Dedifferentiated amniotic fluid mesenchymal stem cell (primary cell): Measurements from ENCODE around the gene ATP2C1.
"Not testable (repeated sequence)": the region's sequence is repeated elsewhere in the genome, so short reads cannot be mapped to it uniquely, and the experiment has no call there.

ENCODE experiments used
- DNase-seq: peaks from one replicate; pipeline ENCODE4 v3.0.0-alpha.2; 2016; ENCODE audit errors: extremely low spot score

The ATP2C1 gene, protein sequence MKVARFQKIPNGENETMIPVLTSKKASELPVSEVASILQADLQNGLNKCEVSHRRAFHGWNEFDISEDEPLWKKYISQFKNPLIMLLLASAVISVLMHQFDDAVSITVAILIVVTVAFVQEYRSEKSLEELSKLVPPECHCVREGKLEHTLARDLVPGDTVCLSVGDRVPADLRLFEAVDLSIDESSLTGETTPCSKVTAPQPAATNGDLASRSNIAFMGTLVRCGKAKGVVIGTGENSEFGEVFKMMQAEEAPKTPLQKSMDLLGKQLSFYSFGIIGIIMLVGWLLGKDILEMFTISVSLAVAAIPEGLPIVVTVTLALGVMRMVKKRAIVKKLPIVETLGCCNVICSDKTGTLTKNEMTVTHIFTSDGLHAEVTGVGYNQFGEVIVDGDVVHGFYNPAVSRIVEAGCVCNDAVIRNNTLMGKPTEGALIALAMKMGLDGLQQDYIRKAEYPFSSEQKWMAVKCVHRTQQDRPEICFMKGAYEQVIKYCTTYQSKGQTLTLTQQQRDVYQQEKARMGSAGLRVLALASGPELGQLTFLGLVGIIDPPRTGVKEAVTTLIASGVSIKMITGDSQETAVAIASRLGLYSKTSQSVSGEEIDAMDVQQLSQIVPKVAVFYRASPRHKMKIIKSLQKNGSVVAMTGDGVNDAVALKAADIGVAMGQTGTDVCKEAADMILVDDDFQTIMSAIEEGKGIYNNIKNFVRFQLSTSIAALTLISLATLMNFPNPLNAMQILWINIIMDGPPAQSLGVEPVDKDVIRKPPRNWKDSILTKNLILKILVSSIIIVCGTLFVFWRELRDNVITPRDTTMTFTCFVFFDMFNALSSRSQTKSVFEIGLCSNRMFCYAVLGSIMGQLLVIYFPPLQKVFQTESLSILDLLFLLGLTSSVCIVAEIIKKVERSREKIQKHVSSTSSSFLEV

GRCh38 chr3:130893376-130894129 lies at the start of gene ATP2C1:
ATP2C1 (plus strand) TSS chr3:130894084; CDS start chr3:130894770, 686 bp downstream.
- DNase-seq: peak; percentile 95

DNA sequence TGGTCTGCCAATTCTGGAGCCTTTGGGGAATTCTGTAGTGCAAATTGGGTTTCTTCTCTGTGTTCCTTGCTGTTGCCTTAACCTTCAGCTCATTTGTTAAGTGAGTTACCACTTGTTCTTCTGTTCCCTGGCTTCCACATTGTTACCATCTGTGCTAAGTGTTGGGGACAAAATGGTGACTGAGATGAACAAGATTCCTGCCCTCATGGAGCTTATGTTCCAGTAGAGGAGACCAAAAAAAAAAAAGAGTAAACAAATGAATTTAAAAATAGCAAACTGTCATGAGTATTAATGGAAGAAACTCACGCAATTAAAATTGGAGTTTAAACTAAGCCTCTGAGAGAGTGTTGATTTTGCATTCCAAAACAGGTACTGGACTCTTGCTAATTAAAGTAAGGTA lies 49.4 kb upstream of the ATP2C1 start:
- DNase-seq: no peak

GRCh38 chr3:130846181-130846580 lies 47.7 kb upstream of the ATP2C1 start:
- no peak for DNase-seq

GRCh38 chr3:130849091-130849552 lies 44.8 kb upstream of the ATP2C1 start:
- no peak for DNase-seq

DNA sequence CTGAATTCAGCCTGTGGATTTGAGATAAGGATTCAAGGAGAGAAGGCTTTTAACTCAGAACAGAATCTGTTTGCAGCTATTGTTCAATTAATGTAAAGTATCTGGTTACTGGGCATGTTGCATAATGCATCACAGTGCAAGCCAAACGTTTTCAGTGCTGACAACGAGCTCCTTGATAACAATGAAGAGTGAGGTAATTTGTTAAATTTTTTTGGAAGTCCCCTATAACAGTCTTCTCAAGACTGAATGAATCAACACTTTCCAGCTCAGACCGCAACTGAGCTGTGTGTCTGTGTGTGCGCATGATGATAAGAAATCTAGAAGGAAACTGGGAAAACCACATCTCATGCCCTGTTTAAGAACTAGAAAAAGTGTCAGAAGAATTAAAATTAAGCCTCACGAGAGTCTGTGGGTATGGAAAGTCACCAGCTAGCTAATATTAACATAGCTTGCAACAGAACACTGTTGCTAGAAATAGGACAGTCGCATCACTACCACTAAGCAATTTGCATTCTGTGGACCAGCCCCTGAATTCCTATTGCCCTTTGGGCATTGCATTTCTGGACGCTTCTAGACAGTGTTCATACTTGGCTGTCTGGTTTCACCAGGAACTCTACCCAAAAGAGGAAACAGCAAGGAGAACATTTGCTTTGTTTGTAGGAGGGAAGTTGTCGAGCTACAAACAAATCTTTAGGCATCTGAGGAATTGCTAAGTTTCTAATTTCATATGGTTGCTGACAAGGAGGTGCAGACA lies 43.7 kb upstream of the ATP2C1 start:
- DNase-seq: peak; percentile 16

DNA sequence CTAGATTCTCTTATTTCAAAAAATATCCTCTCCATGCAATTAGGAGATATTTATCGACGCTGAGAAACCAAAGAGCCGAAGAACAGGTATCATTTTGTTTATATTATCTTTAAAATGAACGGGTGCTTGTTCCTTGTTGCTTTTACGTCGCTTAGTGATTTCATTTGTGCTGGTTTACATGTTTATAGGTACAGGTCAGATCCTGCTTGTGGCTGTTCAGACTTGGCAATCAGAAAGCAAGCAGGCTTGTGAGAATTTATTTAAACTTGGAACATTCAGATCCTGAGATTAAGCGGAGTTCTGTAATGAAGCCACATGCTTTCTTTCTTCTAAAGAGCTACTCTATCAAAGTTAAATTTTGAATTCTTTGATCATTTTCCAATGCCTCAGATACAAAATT lies 43.0 kb upstream of the ATP2C1 start:
- no peak for DNase-seq

DNA sequence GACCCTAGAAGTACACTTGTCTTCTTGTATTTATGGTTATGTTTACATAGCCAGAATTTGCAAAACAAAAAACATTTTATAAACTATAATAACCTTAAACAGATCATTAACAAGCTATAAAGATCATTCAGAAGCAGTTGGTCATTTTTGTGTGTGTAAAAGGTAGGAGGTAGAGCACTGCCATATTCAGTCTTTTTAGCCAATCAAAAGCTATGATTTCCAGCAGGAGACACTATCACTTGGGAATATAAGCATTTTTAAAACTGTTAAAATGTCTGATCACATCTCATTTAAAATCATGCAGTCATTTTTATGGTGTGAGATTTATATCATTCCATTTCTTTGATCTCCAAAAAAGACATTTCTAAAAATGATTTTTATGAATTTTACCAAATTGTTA lies 42.6 kb upstream of the ATP2C1 start:
- no peak for DNase-seq

- DNase-seq: no peak
Observed at GRCh38 chr3:130853581-130853980, 40.3 kb upstream of the ATP2C1 start.

DNA sequence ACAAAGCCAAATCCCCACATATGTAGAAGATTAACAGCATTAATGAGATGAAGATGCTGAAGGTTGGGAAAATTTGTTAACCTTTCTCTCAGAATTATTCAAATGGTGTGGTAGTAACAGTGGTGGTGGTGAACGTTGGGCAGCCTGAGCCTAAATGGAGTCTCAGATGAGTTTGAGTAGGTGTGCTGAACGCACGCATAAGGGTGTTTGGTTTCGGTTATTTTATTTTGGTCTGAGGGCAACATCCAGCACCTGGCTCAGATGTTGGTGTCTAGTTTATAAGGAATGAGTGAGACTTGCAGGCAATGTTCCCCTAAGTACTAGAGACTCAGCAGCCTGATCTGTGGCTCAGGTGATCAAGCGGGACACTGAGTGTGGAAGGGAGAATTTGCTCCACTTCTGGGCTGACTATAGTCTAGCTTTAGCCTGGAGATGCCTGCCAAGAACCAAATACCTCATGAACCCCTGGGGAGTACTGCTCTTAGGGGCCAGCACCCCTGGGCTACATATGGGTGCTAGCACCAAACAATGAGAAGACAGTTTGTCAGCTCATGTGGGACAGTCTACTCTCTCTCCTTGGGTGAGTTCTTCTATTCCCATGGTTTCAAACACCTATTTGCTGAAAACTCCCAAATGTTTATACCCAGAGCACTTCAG lies 39.5 kb upstream of the ATP2C1 start:
- no peak for DNase-seq

DNA sequence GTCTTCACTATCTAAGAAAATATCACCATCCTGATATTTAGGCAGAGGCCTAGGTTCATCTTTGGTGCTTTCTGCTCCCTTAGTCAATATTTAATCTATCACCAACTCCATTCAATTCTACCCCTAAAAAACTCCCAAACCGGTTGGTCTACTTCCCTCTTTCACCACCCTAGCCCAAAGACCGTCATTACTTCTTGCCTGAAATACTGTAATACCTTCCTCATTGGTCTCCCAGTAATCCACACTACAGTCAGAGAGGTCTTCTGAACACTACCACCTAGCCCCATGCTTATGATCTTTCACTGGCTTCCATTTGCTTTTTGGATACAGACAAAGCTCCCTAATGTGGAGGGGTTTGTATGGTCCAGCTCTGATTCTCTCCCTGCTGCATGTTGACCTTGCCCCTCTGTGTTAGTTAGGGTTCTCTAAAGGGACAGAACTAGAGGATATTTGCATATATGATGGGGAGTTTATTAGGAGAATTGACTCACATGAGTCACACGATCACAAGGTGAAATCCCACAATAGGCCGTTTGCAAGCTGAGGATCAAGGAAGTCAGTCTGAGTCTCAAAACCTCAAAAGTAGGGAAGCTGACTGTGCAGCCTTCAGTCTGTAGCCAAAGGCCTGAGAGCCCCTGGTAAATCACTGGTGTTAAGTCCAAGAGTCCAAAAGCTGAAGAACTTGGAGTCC lies 36.4 kb upstream of the ATP2C1 start:
- no peak for DNase-seq

GRCh38 chr3:130862130-130862529 lies 31.8 kb upstream of the ATP2C1 start:
- not testable (repeated sequence) for DNase-seq

- DNase-seq: no peak
Observed at GRCh38 chr3:130865489-130865888, 28.4 kb upstream of the ATP2C1 start.

DNA sequence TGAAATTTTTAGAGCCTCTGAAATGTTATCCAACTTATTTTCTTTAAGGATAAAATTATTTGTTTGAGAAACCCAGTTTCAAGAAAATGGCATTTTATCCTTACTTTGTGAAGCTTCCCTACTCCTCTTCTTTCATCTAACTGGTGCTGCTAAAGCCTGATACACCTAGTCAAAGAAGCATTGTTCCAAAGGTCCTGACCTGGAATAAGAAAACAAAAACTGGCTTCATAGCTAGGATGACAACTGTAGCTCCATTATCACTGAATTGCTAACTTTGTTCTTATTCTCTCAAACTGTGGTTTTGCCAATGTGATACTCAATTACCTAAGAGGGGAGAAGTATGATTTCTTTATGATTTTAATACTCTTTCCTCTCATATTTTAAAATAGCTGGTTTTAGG lies 27.6 kb upstream of the ATP2C1 start:
- DNase-seq: no peak

- no peak for DNase-seq
Observed at GRCh38 chr3:130870423-130870822, 23.5 kb upstream of the ATP2C1 start.

- DNase-seq: no peak
Observed at GRCh38 chr3:130876594-130876993, 17.3 kb upstream of the ATP2C1 start.

- no peak for DNase-seq
Observed at GRCh38 chr3:130878464-130878863, 15.4 kb upstream of the ATP2C1 start.

DNA sequence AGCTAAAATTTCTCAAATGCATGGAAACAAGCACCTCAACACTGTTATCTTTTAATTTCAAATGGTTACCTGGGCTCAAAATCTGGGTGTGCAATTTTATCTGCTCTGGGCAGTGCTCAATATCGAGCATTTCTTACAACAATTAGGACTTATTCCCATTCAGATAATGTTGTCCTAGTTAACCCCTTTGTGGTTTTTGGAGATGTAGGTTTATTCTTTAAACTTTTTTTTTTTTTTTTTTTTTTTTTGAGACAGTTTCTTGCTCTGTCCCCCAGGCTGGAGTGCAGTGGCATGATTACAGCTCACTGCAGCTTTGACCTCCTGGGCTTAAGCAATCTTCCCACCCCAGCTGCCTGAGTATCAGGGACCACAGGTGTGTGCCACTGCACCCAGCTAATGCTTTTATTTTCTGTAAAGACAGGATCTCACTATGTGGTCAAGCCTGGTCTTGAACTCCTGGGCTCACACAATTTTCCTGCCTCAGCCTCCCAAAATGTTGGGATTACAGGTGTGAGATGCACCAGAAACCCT lies 4.4 kb upstream of the ATP2C1 start:
- DNase-seq: no peak

DNA sequence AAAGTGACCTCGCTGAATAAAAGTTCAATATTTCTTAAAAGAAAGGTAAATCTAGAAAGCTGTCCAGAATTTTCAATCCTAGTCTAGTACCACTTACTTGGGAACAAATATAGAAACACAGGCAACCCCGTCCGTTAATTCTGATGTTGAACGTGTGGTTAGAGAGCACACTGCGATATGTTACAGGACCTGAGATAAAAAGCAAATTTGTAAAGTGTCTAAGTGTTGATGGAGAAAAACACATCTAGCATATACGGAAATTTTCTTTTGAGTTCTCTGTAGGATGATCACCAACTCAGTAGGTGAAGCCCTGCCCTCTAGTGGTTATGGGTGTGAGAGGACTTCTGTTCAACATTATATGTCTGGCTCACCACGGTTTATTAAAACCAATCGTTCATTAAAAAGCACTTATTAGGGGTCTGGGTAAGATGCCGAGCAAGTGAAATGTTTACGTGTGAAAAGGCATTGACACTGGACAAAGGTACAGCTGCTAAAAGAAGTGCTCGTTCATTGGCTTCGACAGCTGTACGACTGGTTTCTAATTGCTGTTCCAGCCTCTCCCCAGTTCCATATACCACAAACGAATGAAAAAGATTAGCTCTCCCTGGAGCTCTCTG lies 1.0 kb upstream of the ATP2C1 start:
- DNase-seq: peak; percentile 91
